Keratinocyte (primary cell): ENCODE data around the gene SNN. TPM values are rescaled to one million over a fixed set of nuclear protein-coding genes. Genes with fewer than 3 reads are reported as not detected.

Source experiments
- DNase-seq: peaks from one replicate; pipeline ENCODE4 v3.0.0-alpha.2; 2011; ENCODE audit warnings: low read depth, missing footprints, low spot score
- FAIRE-seq: peaks from 2 replicates; lab custom pipeline; 2011; peaks lifted over from hg19 to GRCh38; lab: Jason Lieb, UNC
- H2AFZ ChIP-seq: 2 replicates; pipeline ENCODE4 v1.6.0; 2012; ENCODE audit warnings: low read length, control low read depth, inconsistent platforms; ENCODE audit not compliant: control insufficient read depth
- H3K27ac ChIP-seq: 2 replicates; pipeline ENCODE4 v1.5.1; 2011; ENCODE audit warnings: low read length; ENCODE audit not compliant: control insufficient read depth, insufficient read depth
- H3K27me3 ChIP-seq: 3 replicates; pipeline ENCODE4 v1.6.0; 2011; ENCODE audit warnings: low read length; ENCODE audit not compliant: control insufficient read depth, insufficient read depth; ENCODE audit errors: extremely low read depth
- H3K36me3 ChIP-seq, 2 experiments: 2 replicates in 1 of 2; 3 replicates in 1 of 2; pipeline ENCODE4 v1.5.1; 2011; ENCODE audit warnings: low read length in 2 of 2, mild to moderate bottlenecking in 1 of 2; ENCODE audit not compliant: control insufficient read depth in 2 of 2, insufficient read depth in 2 of 2; ENCODE audit errors: extremely low read depth in 1 of 2
- H3K4me1 ChIP-seq: 3 replicates; pipeline ENCODE4 v1.5.1; 2011; ENCODE audit warnings: low read length; ENCODE audit not compliant: control insufficient read depth, insufficient read depth; ENCODE audit errors: extremely low read depth
- H3K4me2 ChIP-seq: 3 replicates; pipeline ENCODE4 v1.6.0; 2011; ENCODE audit warnings: low read depth, low read length; ENCODE audit not compliant: control insufficient read depth, insufficient read depth; ENCODE audit errors: extremely low read depth
- H3K4me3 ChIP-seq, 3 experiments: fragments of 200-600 bp in 1 of 3; sonication (generic) in 1 of 3; 2 replicates in 2 of 3; 3 replicates in 1 of 3; pipeline ENCODE4 v1.5.1; 2011 to 2016; ENCODE audit warnings: low read length in 3 of 3, mild to moderate bottlenecking in 3 of 3, control low read depth in 2 of 3, inconsistent platforms in 1 of 3, low read depth in 1 of 3, mixed read lengths in 1 of 3, mixed run types in 1 of 3, moderate library complexity in 1 of 3; ENCODE audit not compliant: control insufficient read depth in 2 of 3, insufficient read depth in 2 of 3; ENCODE audit errors: extremely low read depth in 1 of 3
- H3K79me2 ChIP-seq: 2 replicates; pipeline ENCODE4 v1.6.0; 2012; ENCODE audit warnings: low read length; ENCODE audit not compliant: control insufficient read depth, insufficient read depth
- H3K9ac ChIP-seq: 3 replicates; pipeline ENCODE4 v1.6.0; 2011; ENCODE audit warnings: low read length; ENCODE audit not compliant: control insufficient read depth, insufficient read depth; ENCODE audit errors: extremely low read depth
- H3K9me1 ChIP-seq: 3 replicates; pipeline ENCODE4 v1.6.0; 2011; ENCODE audit warnings: low read length; ENCODE audit not compliant: control insufficient read depth, insufficient read depth; ENCODE audit errors: extremely low read depth
- H3K9me3 ChIP-seq: 2 replicates; pipeline ENCODE4 v1.5.1; 2012; ENCODE audit warnings: low read depth, low read length; ENCODE audit not compliant: control insufficient read depth
- H4K20me1 ChIP-seq: 3 replicates; pipeline ENCODE4 v1.6.0; 2011; ENCODE audit warnings: low read length; ENCODE audit not compliant: control insufficient read depth, insufficient read depth; ENCODE audit errors: extremely low read depth
- EZH2 ChIP-seq: IDR thresholded peaks from one replicate; pipeline ENCODE4 v1.6.1; 2012; ENCODE audit warnings: inconsistent platforms, mild to moderate bottlenecking, low read length, moderate library complexity
- dilution Hi-C: fragments of 300-500 bp; cut with MboI; formaldehyde crosslinking; loops from one replicate; pipeline ENCODE4 v1.7.0; 2020; ENCODE audit warnings: low sequenced_read_pairs; ENCODE audit not compliant: extremely low pct_ligation_motif_present
- polyA plus RNA-seq, 5 experiments: library from polyadenylated mRNA; depleted of rRNA in 3 of 5; stranded (reverse) in 3 of 5; stranded (forward) in 1 of 5; unstranded in 1 of 5; fragments of >200 nt; gene quantifications; 1 replicate in 1 of 5; 2 replicates in 3 of 5; 3 replicates in 1 of 5; pipeline versions ENCODE4 v1.2.1 to v1.2.3, GENCODE V29; 2011 to 2012; ENCODE audit warnings: missing spikeins in 2 of 5, low read depth in 1 of 5, low replicate concordance in 1 of 5
- TF ChIP-seq, protein P1 (sequence below), 3 experiments: IDR thresholded peaks in 1 of 3; conservative IDR thresholded peaks in 1 of 3; optimal IDR thresholded peaks in 1 of 3; 2 replicates in 2 of 3; 3 replicates in 1 of 3; pipeline versions ENCODE3 to v1.5.1; 2011; ENCODE audit warnings: low read length in 3 of 3, mild to moderate bottlenecking in 3 of 3, moderate library complexity in 2 of 3, control low read depth in 1 of 3, inconsistent platforms in 1 of 3; ENCODE audit not compliant: insufficient read depth in 2 of 3; ENCODE audit errors: extremely low read depth in 1 of 3

Gene SNN
- polyA plus RNA-seq, 1 donor (not counting 4 experiments of a cell fraction or from before 2014, with no cell fraction given): 15.9 TPM

DNA sequence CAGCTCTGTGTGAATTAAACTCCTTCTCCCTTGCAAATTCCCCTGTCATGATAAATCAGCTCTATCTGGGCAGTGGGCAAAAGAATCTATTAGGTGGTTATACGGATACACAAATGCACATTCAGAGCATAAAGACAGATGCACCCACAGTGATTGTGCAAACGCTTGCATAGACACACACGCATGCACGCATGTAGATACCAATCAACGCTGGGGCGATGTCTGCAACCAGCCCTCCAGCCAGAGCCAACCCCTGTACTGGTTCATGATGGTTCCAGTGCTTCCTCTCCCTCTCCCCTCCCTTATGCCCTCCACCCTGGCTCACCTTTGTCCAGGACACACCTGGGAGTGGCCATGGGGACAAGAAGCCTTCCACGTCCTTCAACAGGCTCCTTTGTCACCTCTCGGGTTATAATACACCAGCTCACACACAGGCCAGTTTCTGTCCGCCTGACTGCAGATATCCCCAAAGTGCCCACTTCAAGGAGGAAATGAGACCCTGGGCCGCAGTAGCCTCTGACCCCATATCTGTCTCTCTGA lies 33.1 kb upstream of the SNN start:
- H3K4me1 ChIP-seq: peaks cover 14% of the 10 kb centered on the region
- no peaks in the 10 kb centered on the region for H3K9me3 ChIP-seq
- dilution Hi-C loops: no loop called here
- no peak for FAIRE-seq
- no peak overlapping the region for H3K4me3 ChIP-seq
- H3K9me1 ChIP-seq: no peaks in the 10 kb centered on the region
- no peak overlapping the region for H2AFZ ChIP-seq
- H3K27me3 ChIP-seq: no peaks in the 10 kb centered on the region
- no peak overlapping the region for H3K27ac ChIP-seq
- no peak overlapping the region for H3K4me2 ChIP-seq
- DNase-seq: no peak
- no peaks in the 10 kb centered on the region for H3K36me3 ChIP-seq
- H3K9ac ChIP-seq: no peak overlapping the region
- H4K20me1 ChIP-seq: no peaks in the 10 kb centered on the region
- H3K79me2 ChIP-seq: no peaks in the 10 kb centered on the region
- no peak for TF ChIP-seq EZH2
- TF ChIP-seq, protein P1, sequence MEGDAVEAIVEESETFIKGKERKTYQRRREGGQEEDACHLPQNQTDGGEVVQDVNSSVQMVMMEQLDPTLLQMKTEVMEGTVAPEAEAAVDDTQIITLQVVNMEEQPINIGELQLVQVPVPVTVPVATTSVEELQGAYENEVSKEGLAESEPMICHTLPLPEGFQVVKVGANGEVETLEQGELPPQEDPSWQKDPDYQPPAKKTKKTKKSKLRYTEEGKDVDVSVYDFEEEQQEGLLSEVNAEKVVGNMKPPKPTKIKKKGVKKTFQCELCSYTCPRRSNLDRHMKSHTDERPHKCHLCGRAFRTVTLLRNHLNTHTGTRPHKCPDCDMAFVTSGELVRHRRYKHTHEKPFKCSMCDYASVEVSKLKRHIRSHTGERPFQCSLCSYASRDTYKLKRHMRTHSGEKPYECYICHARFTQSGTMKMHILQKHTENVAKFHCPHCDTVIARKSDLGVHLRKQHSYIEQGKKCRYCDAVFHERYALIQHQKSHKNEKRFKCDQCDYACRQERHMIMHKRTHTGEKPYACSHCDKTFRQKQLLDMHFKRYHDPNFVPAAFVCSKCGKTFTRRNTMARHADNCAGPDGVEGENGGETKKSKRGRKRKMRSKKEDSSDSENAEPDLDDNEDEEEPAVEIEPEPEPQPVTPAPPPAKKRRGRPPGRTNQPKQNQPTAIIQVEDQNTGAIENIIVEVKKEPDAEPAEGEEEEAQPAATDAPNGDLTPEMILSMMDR (optimal IDR thresholded peaks at IDR 0.05 in 1 of 3, IDR thresholded peaks at IDR 0.05 in 1 of 3, conservative IDR thresholded peaks at IDR 0.05 in 1 of 3; ENCODE audit: extremely low read depth in 1 of 3, insufficient read depth in 2 of 3, low read length in 3 of 3): no peak

DNA sequence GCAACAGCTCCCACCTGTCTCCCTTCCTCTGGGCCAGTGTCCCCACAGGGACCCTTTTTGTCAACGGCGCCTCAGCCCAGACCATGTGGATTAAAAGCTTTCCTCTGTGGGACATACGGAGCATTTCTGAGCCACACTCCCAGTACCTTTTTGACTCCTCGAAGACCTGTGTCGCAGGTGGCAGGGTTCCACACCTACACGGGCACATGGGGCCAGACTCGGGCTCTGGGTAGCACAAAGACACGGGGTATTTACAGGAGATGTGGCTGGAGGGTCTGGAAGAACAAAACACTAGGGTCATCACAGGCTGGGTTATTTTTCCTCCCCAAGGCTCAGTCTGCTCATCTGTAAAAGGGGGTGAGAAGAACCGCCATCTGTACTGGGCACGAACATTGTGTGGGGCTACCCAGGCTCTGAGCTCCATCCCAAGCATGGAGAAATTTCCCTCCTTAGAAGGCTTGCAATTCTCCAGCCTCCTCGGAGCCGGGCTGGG lies 32.5 kb upstream of the SNN start:
- H3K9ac ChIP-seq: peak overlapping the region; percentile 59
- H3K36me3 ChIP-seq: no peaks in the 10 kb centered on the region
- FAIRE-seq (no peak), DNase-seq (no peak)
- H3K27me3 ChIP-seq: no peaks in the 10 kb centered on the region
- H3K4me3 ChIP-seq: peak overlapping the region in 2 of 3 experiments; percentile 38 to 65
- no peaks in the 10 kb centered on the region for H3K9me3 ChIP-seq
- TF ChIP-seq EZH2: no peak
- TF ChIP-seq, protein P1 (optimal IDR thresholded peaks at IDR 0.05 in 1 of 3, IDR thresholded peaks at IDR 0.05 in 1 of 3, conservative IDR thresholded peaks at IDR 0.05 in 1 of 3; ENCODE audit: extremely low read depth in 1 of 3, insufficient read depth in 2 of 3, low read length in 3 of 3): no peak
- H3K4me1 ChIP-seq: peaks cover 17% of the 10 kb centered on the region
- H2AFZ ChIP-seq: peak overlapping the region; percentile 83
- no peaks in the 10 kb centered on the region for H4K20me1 ChIP-seq
- H3K4me2 ChIP-seq: peak overlapping the region; percentile 83
- peak overlapping the region; percentile 64 for H3K27ac ChIP-seq
- no peaks in the 10 kb centered on the region for H3K79me2 ChIP-seq
- H3K9me1 ChIP-seq: no peaks in the 10 kb centered on the region
- dilution Hi-C loops: no loop called here
